AG09309 (cell line): Measurements from ENCODE around the gene USP3.
A peak's percentile ranks its signal among the peaks of the same experiment; 100 is the strongest.
"Not testable (repeated sequence)": the region's sequence is repeated elsewhere in the genome, so short reads cannot be mapped to it uniquely, and the experiment has no call there.

ENCODE experiments used
- DNase-seq: peaks from one replicate; pipeline ENCODE4 v3.0.0-alpha.2; 2010; ENCODE audit warnings: low read depth
- H3K4me3 ChIP-seq: 2 replicates; pipeline ENCODE4 v1.5.1; 2011; ENCODE audit warnings: mild to moderate bottlenecking, low read depth, low read length, moderate library complexity; ENCODE audit not compliant: control insufficient read depth
- CTCF ChIP-seq: IDR thresholded peaks from 2 replicates; pipeline ENCODE4 v1.5.1; 2011; ENCODE audit warnings: mild to moderate bottlenecking, low read depth, low read length, inconsistent platforms; ENCODE audit not compliant: insufficient read depth, control insufficient read depth; ENCODE audit errors: missing control alignments

Gene USP3

GRCh38 chr15:63513728-63514127, 9.3 kb downstream of the USP3 start:
- DNase-seq, result no peak
- H3K4me3 ChIP-seq, result no peak overlapping the region
- no peak for TF ChIP-seq CTCF

GRCh38 chr15:63514531-63514943, 10.1 kb downstream of the USP3 start:
- DNase-seq, result peak; percentile 68
- no peak overlapping the region for H3K4me3 ChIP-seq
- no peak for TF ChIP-seq CTCF

- TF ChIP-seq CTCF, result no peak
- DNase-seq, result no peak
- no peak overlapping the region for H3K4me3 ChIP-seq
These were observed 12.8 kb downstream of the USP3 start for GRCh38 chr15:63517202-63517601.

GRCh38 chr15:63517628-63518027, 13.2 kb downstream of the USP3 start:
- no peak for DNase-seq
- no peak overlapping the region for H3K4me3 ChIP-seq

GRCh38 chr15:63519041-63519440, 14.6 kb downstream of the USP3 start:
- no peak for DNase-seq
- no peak overlapping the region for H3K4me3 ChIP-seq
- no peak for TF ChIP-seq CTCF

More at GRCh38 chr15:63517628-63518027, 13.2 kb downstream of the USP3 start:
- no peak for TF ChIP-seq CTCF

GRCh38 chr15:63519548-63520178, 15.3 kb downstream of the USP3 start:
- no peak overlapping the region for H3K4me3 ChIP-seq
- DNase-seq, result no peak
- TF ChIP-seq CTCF, result no peak

GRCh38 chr15:63520462-63520861, 16.1 kb downstream of the USP3 start:
- not testable (repeated sequence) for DNase-seq, H3K4me3 ChIP-seq
